Prostate gland (tissue), 2 donors: Measurements from ENCODE around the gene SSTR5. TPM values are rescaled to one million over a fixed set of nuclear protein-coding genes. Genes with fewer than 3 reads are reported as not detected.

Source experiments
- DNase-seq: peaks from one replicate; pipeline ENCODE4 v3.0.0-alpha.2; 2019; ENCODE audit warnings: low spot score
- H3K27ac ChIP-seq, 2 donors: fragments of 200-600 bp; sonication (generic); 2 replicates each; pipeline ENCODE4 v1.5.1; 2017 to 2019
- H3K27me3 ChIP-seq: fragments of 200-600 bp; sonication (generic); replicated peaks from 2 replicates; pipeline ENCODE4 v1.5.1; 2019; ENCODE audit not compliant: insufficient read depth
- H3K36me3 ChIP-seq, 2 donors: fragments of 200-600 bp; sonication (generic); 1 replicate in 1 of 2; 2 replicates in 1 of 2; pipeline versions ENCODE4 v1.5.1 to v1.8.1; 2017 to 2019
- H3K4me1 ChIP-seq: fragments of 200-600 bp; sonication (generic); replicated peaks from 2 replicates; pipeline ENCODE4 v1.5.1; 2019
- H3K4me3 ChIP-seq, 2 donors: fragments of 200-600 bp; sonication (generic); 2 replicates each; pipeline ENCODE4 v1.5.1; 2017 to 2019
- H3K9me3 ChIP-seq: fragments of 200-600 bp; sonication (generic); 2 replicates; pipeline ENCODE4 v1.5.1; 2017
- POLR2A ChIP-seq: fragments of 450-650 bp; IDR thresholded peaks from one replicate; pipeline ENCODE4 v1.6.1; 2016; ENCODE audit warnings: antibody characterized with exemption, mild to moderate bottlenecking
- POLR2AphosphoS5 ChIP-seq: sonication (generic); formaldehyde crosslinking; IDR thresholded peaks from one replicate; pipeline ENCODE4 v1.6.1; 2017; ENCODE audit warnings: antibody characterized with exemption
- WGBS: methylation state at CpG from one replicate; pipeline ENCODE4 v1.1.5; 2018; 5-methylcytosine and 5-hydroxymethylcytosine counted together
- intact Hi-C: fragments of 100-400 bp; cut with DNase I; formaldehyde crosslinking; loops from one replicate; pipeline ENCODE4 v1.14.2; 2022
- total RNA-seq, 2 donors: library from RNA; depleted of rRNA; stranded (reverse); fragments of >200 nt; gene quantifications; one replicate each; pipeline ENCODE4 v1.1.0, GENCODE V29; 2016
- TF ChIP-seq, protein P1 (sequence below), 4 experiments: fragments of 200-600 bp in 2 of 4; fragments of 450-650 bp in 2 of 4; sonication (generic) in 2 of 4; IDR thresholded peaks; 1 replicate in 3 of 4; 2 replicates in 1 of 4; pipeline ENCODE4 v1.5.1; 2016 to 2019; ENCODE audit warnings: antibody characterized with exemption in 4 of 4, mild to moderate bottlenecking in 2 of 4, moderate library complexity in 2 of 4

Gene SSTR5
- total RNA-seq, 2 donors from 2014 or later = 1.1 to 1.8 TPM

- H3K36me3 ChIP-seq = no peaks in the 10 kb centered on the region
- H3K27ac ChIP-seq = no peak overlapping the region
- no peaks in the 10 kb centered on the region for H3K9me3 ChIP-seq
- no peak overlapping the region for H3K4me3 ChIP-seq
- intact Hi-C loops = no loop called here
- DNase-seq = no peak
- H3K4me1 ChIP-seq = no peaks in the 10 kb centered on the region
- TF ChIP-seq POLR2A (no peak), POLR2AphosphoS5 (no peak)
- TF ChIP-seq, protein P1, sequence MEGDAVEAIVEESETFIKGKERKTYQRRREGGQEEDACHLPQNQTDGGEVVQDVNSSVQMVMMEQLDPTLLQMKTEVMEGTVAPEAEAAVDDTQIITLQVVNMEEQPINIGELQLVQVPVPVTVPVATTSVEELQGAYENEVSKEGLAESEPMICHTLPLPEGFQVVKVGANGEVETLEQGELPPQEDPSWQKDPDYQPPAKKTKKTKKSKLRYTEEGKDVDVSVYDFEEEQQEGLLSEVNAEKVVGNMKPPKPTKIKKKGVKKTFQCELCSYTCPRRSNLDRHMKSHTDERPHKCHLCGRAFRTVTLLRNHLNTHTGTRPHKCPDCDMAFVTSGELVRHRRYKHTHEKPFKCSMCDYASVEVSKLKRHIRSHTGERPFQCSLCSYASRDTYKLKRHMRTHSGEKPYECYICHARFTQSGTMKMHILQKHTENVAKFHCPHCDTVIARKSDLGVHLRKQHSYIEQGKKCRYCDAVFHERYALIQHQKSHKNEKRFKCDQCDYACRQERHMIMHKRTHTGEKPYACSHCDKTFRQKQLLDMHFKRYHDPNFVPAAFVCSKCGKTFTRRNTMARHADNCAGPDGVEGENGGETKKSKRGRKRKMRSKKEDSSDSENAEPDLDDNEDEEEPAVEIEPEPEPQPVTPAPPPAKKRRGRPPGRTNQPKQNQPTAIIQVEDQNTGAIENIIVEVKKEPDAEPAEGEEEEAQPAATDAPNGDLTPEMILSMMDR (IDR thresholded peaks at IDR 0.05) = no peak
- 79% methylated on average over 27 of the region's 30 CpGs for WGBS
- H3K27me3 ChIP-seq = peaks cover 5% of the 10 kb centered on the region
These were observed 49.3 kb downstream of the SSTR5 start for GRCh38 chr16:1121601-1122397.

DNA sequence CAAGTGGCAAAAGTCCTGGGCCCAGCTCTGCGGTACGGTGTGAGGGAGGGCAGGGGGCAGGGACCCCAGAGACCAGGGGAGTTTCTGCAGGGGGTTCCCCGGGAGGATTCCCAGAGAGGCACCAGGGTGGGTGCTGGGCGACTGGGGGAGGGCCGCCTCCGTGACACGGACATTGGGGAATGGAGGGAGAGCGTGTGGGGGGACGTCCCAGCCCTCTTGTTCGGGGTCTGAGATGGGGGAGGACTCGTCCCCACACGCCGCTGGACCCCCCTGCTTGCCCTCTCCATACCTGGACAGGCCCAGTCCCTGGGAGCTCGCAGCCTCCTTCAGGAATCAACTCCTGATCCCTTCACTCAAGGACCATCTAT is 49.8 kb downstream of the SSTR5 start:
- TF ChIP-seq, protein P1 (IDR thresholded peaks at IDR 0.05) = no peak
- TF ChIP-seq POLR2AphosphoS5 (no peak), POLR2A (no peak)
- H3K27me3 ChIP-seq = peaks cover 5% of the 10 kb centered on the region
- intact Hi-C loops = no loop called here
- no peak overlapping the region for H3K27ac ChIP-seq
- WGBS = 84% methylated on average over 14 of the region's 14 CpGs
- H3K36me3 ChIP-seq = no peaks in the 10 kb centered on the region
- DNase-seq = no peak
- no peaks in the 10 kb centered on the region for H3K4me1 ChIP-seq
- H3K9me3 ChIP-seq = no peaks in the 10 kb centered on the region
- no peak overlapping the region for H3K4me3 ChIP-seq

DNA sequence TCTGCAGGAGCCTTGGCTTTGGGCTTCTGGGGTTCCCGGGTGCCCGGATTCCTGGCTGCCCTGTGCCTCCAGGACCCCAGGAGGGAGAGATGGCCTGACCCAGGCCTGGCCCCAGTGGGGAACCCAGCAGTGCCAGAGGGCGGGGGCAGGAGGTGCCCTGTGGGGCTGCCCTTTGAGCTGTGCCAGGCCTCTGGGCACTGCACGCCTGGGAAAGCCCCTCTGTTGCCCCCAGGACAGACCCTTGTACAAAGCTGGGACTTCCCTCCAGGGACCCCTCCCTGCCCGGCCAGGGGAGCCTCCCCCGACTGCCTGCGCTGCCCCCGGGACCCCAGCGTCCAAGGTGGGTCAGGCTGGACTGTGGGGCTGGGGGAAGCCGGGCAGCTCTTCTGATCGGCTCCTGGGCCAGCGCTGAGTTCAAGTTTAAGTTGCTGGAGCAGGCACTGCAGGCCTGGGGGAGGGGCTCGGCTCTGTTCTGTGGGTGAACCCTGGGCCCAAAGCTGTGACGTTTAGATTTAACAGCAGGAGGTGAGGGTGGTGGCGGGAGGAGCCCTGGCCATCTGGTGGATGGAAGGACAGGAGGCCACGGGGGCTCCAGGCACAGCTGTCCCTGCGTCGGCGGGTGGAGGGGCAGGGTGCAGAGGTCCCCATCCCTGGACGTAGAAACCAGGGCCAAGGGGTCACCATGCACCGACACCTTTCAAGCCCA is 51.1 kb downstream of the SSTR5 start:
- 76% methylated on average over 21 of the region's 21 CpGs for WGBS
- no peak overlapping the region for H3K4me3 ChIP-seq
- H3K36me3 ChIP-seq = no peaks in the 10 kb centered on the region
- H3K4me1 ChIP-seq = no peaks in the 10 kb centered on the region
- no peaks in the 10 kb centered on the region for H3K9me3 ChIP-seq
- H3K27me3 ChIP-seq = no peaks in the 10 kb centered on the region
- no peak for TF ChIP-seq POLR2A
- TF ChIP-seq POLR2AphosphoS5 = no peak
- TF ChIP-seq, protein P1 (IDR thresholded peaks at IDR 0.05) = no peak
- DNase-seq = no peak
- intact Hi-C loops = no loop called here
- no peak overlapping the region for H3K27ac ChIP-seq

DNA sequence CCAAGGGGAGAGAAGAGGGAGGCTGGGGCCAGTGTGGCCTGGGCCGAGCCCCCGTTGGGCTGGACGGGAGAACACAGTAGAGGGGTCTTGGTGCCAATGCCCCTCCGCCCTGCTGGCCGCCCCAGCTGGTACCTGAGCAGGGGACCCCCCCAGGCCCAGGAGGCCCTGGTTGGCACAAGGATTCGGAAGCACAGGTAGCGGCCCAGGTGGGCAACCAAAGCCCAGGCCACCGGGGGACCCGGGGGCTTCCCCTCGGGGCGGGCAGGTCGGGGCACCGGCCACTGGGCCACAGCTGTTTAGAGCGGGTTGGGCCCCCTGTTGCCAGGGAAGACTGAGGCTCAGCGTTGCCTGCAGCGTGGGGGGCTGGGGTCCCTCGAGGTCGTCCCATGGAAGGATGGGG is 51.7 kb downstream of the SSTR5 start:
- Histone ChIP-seq H3K36me3 (no peaks in the 10 kb centered on the region), H3K27me3 (no peaks in the 10 kb centered on the region), H3K27ac (no peak overlapping the region), H3K4me1 (no peaks in the 10 kb centered on the region), H3K4me3 (no peak overlapping the region), H3K9me3 (no peaks in the 10 kb centered on the region)
- no peak for DNase-seq
- TF ChIP-seq, protein P1 (IDR thresholded peaks at IDR 0.05) = no peak
- TF ChIP-seq POLR2AphosphoS5 (no peak), POLR2A (no peak)
- intact Hi-C loops = no loop called here
- WGBS = 87% methylated on average over 14 of the region's 18 CpGs
